Heart right ventricle (tissue), 16 donors: ENCODE data around the gene PNLIPRP2. TPM values are rescaled to one million over a fixed set of nuclear protein-coding genes. Genes with fewer than 3 reads are reported as not detected.

Experiments used
- ATAC-seq, 8 donors: fragments of 200-7000 bp; cut with Tn5 transposase; one replicate each; pipeline ENCODE4 v1.9.1; 2020; ENCODE audit warnings: mild to moderate bottlenecking in 8 of 8, moderate library complexity in 8 of 8, moderate number of reproducible peaks in 1 of 8
- DNase-seq, 2 donors: peaks; one replicate each; pipeline ENCODE4 v3.0.0-alpha.2; 2020
- H3K27ac ChIP-seq, 10 donors: fragments of 200-600 bp; sonication (generic) in 2 of 10; one replicate each; pipeline versions ENCODE4 v1.5.0 to v1.8.0; 2020 to 2022; ENCODE audit warnings: mild to moderate bottlenecking in 3 of 10
- H3K27me3 ChIP-seq, 7 donors: fragments of 200-600 bp; one replicate each; pipeline ENCODE4 v1.8.0; 2021 to 2022; ENCODE audit warnings: mild to moderate bottlenecking in 2 of 7
- H3K36me3 ChIP-seq, 9 donors: fragments of 200-600 bp; sonication (generic) in 1 of 9; one replicate each; pipeline versions ENCODE4 v1.5.0 to v1.8.0; 2020 to 2022; ENCODE audit warnings: mild to moderate bottlenecking in 2 of 9
- H3K4me1 ChIP-seq, 9 donors: fragments of 200-600 bp; sonication (generic) in 1 of 9; one replicate each; pipeline versions ENCODE4 v1.5.0 to v1.8.0; 2020 to 2022; ENCODE audit warnings: mild to moderate bottlenecking in 4 of 9
- H3K4me3 ChIP-seq, 10 donors: fragments of 200-600 bp; sonication (generic) in 2 of 10; one replicate each; pipeline versions ENCODE4 v1.5.0 to v1.8.0; 2020 to 2022; ENCODE audit warnings: mild to moderate bottlenecking in 7 of 10, moderate library complexity in 2 of 10
- H3K9me3 ChIP-seq, 11 donors: fragments of 200-600 bp in 10 of 11; sonication (generic) in 2 of 11; one replicate each; pipeline versions ENCODE4 v1.5.0 to v1.8.0; 2013 to 2022; ENCODE audit warnings: mild to moderate bottlenecking in 2 of 11, control low read depth in 1 of 11, moderate library complexity in 1 of 11
- CTCF ChIP-seq, 9 donors: fragments of 200-600 bp; sonication (generic) in 2 of 9; IDR thresholded peaks; one replicate each; pipeline versions ENCODE4 v1.5.0 to v1.8.0; 2021 to 2022; ENCODE audit warnings: antibody characterized with exemption in 9 of 9, mild to moderate bottlenecking in 5 of 9, moderate library complexity in 1 of 9
- WGBS, 2 donors: extraction: QIAGEN DNeasy Blood & Tissue Kit; methylation state at CpG; one replicate each; pipeline ENCODE4 v1.1.7; 2013; ENCODE audit warnings: inconsistent platforms in 1 of 2; 5-methylcytosine and 5-hydroxymethylcytosine counted together
- intact Hi-C, 10 donors: fragments of 100-400 bp; cut with DNase I; formaldehyde crosslinking; loops; one replicate each; pipeline versions ENCODE4 v1.11.1 to v1.14.2; 2022
- polyA plus RNA-seq, 2 donors: library from polyadenylated mRNA; stranded (reverse); fragments of 200-250 nt; gene quantifications; one replicate each; pipeline ENCODE4 v1.2.3, GENCODE V29; 2013
- total RNA-seq, 10 donors: library from RNA; stranded (reverse); fragmentation: NEBNext Ultra II Directional in 3 of 10; extraction: Animal tissue kit (Norgen Biotek cat#: 25700) in 3 of 10; gene quantifications; one replicate each; pipeline versions ENCODE4 v1.2.1 to v1.2.4, GENCODE V29; 2021 to 2023
- donor health status: Arrhythmogenic right ventricular cardiomyopathy.
- donor health status: ischemic (EF 13 %, LVEDD 7.1; RV severe dilation, severe dysfunction).
- donor health status: healthy with polysubstance abuse.
- donor health status: DM: no; HTN: yes; CAD: no.
- donor health status: DM: no; HTN: no; CAD: no.
- donor health status: ischemic (EF 25% LVEDD 6.9; RV normal size, moderate dysfunction).
- donor health status: ischemic (EF 25% LVEDD 5.7; RV mildly dilated, moderate dysfunction).
- donor health status: healthy.
- donor health status: DM: yes; HTN: yes; CAD: no.
- donor health status: Ischemic cardiomyopathy.
- donor health status: ischemic (EF 35%, LVEDD 5.7; RV mildly dilated, moderate dysfunction).
- donor health status: nonischemic (EF 11% LVEDD 7.7; RV severe dilation, severe dysfunction).
- donor health status: DM: yes; HTN: yes; CAD: no.
- donor health status: PGD.
- donor health status: ischemic (EF 29% LVEDD 5.4; RV normal size, mild dysfunction).
- donor health status: nonischemic (EF 23%, LVEDD 6.1; RV moderate dilation, normal function).

The PNLIPRP2 gene
- total and polyA plus RNA-seq, 12 donors = 0.20 TPM; not detected in 11

- H3K27me3 ChIP-seq = peaks cover 0 to 32% (median 24%) of the 10 kb centered on the region in 7 donors
- no peak for TF ChIP-seq CTCF (IDR thresholded peaks at IDR 0.05)
- WGBS, 2 donors = 94 to 96% methylated on average over 13 of the region's 13 CpGs
- DNase-seq = no peak
- H3K4me1 ChIP-seq = peaks cover 0 to 8% (median 0%) of the 10 kb centered on the region in 9 donors
- no peaks in the 10 kb centered on the region for H3K9me3 ChIP-seq
- no peak for ATAC-seq
- no peak overlapping the region for H3K4me3 ChIP-seq
- no peaks in the 10 kb centered on the region for H3K36me3 ChIP-seq
- H3K27ac ChIP-seq = no peak overlapping the region
- intact Hi-C loops = no loop called here
These were observed 10.2 kb upstream of the PNLIPRP2 start for GRCh38 chr10:116610443-116611152.

- no peak for DNase-seq
- Histone ChIP-seq H3K9me3 (no peaks in the 10 kb centered on the region), H3K4me1 (peaks cover 0 to 8% (median 0%) of the 10 kb centered on the region in 9 donors), H3K27ac (no peak overlapping the region), H3K4me3 (no peak overlapping the region), H3K36me3 (no peaks in the 10 kb centered on the region), H3K27me3 (peaks cover 0 to 36% (median 24%) of the 10 kb centered on the region in 7 donors)
- intact Hi-C loops = no loop called here
- TF ChIP-seq CTCF (IDR thresholded peaks at IDR 0.05) = no peak
- 65 to 69% methylated on average over 3 of the region's 3 CpGs for WGBS, 2 donors
- ATAC-seq = no peak
These were observed 9.6 kb upstream of the PNLIPRP2 start for GRCh38 chr10:116611153-116611545.

GRCh38 chr10:116612107-116612769, 8.5 kb upstream of the PNLIPRP2 start:
- TF ChIP-seq CTCF (IDR thresholded peaks at IDR 0.05) = no peak
- no peaks in the 10 kb centered on the region for H3K9me3 ChIP-seq
- H3K36me3 ChIP-seq = no peaks in the 10 kb centered on the region
- ATAC-seq (no peak), DNase-seq (no peak)
- peaks cover 0 to 36% (median 26%) of the 10 kb centered on the region in 7 donors for H3K27me3 ChIP-seq
- no peak overlapping the region for H3K4me3 ChIP-seq
- peaks cover 0 to 8% (median 0%) of the 10 kb centered on the region in 9 donors for H3K4me1 ChIP-seq
- H3K27ac ChIP-seq = no peak overlapping the region
- 91% methylated on average over 8 of the region's 8 CpGs for WGBS, 2 donors
- intact Hi-C loops = no loop called here

- H3K4me1 ChIP-seq = peaks cover 0 to 8% (median 0%) of the 10 kb centered on the region in 9 donors
- no peak for TF ChIP-seq CTCF (IDR thresholded peaks at IDR 0.05)
- H3K9me3 ChIP-seq = no peaks in the 10 kb centered on the region
- H3K27me3 ChIP-seq = peaks cover 0 to 35% (median 22%) of the 10 kb centered on the region in 7 donors
- no peak overlapping the region for H3K27ac ChIP-seq
- intact Hi-C loops = no loop called here
- DNase-seq (no peak), ATAC-seq (no peak)
- H3K36me3 ChIP-seq = no peaks in the 10 kb centered on the region
- WGBS, 2 donors = 77% methylated on average over 2 of the region's 2 CpGs
- H3K4me3 ChIP-seq = no peak overlapping the region
These were observed 7.3 kb upstream of the PNLIPRP2 start for GRCh38 chr10:116613471-116613870.
